IMR-90 (cell line): ENCODE data around the gene CARF. TPM values are rescaled to one million over a fixed set of nuclear protein-coding genes. Genes with fewer than 3 reads are reported as not detected.
A peak's percentile ranks its signal among the peaks of the same experiment; 100 is the strongest.
"Not testable (repeated sequence)": the region's sequence is repeated elsewhere in the genome, so short reads cannot be mapped to it uniquely, and the experiment has no call there.

Experiments
- ATAC-seq: fragments of 200-7000 bp; cut with Tn5 transposase; 2 replicates; pipeline ENCODE4 v1.9.1; 2020; ENCODE audit warnings: low read depth, mild to moderate bottlenecking, moderate library complexity
- BruUV-seq: library from RNA; stranded (reverse); fragments of 400-500 nt; replicated peaks from 2 replicates; lab custom pipeline; 2021; lab: Mats Ljungman, UMichigan
- CTCF ChIA-PET: fragments of 300-600 bp; formaldehyde crosslinking; extraction: SDS; loops from one replicate; lab custom pipeline; 2021; ENCODE audit warnings: antibody characterized with exemption; lab: Yijun Ruan, JAX
- POLR2A ChIA-PET: fragments of 300-600 bp; sonication (Branson Sonifier 250); formaldehyde crosslinking; loops from one replicate; lab custom pipeline; 2022; ENCODE audit warnings: antibody characterized with exemption; ENCODE audit not compliant: unreplicated experiment; lab: Charles Lee
- DNase-seq: peaks from one replicate; pipeline ENCODE4 v3.0.0; 2013
- H2AFZ ChIP-seq: replicated peaks from 2 replicates; pipeline ENCODE3; 2013; ENCODE audit warnings: low read length, mild to moderate bottlenecking; ENCODE audit not compliant: poor library complexity
- H2AK5ac ChIP-seq: 2 replicates; pipeline ENCODE4 v1.6.1; 2013; ENCODE audit warnings: low read depth, low read length, inconsistent platforms
- H2AK9ac ChIP-seq: replicated peaks from 2 replicates; pipeline ENCODE3; 2013; ENCODE audit warnings: mild to moderate bottlenecking, low read depth, low read length, moderate library complexity; ENCODE audit not compliant: poor library complexity
- H2BK120ac ChIP-seq: 2 replicates; pipeline ENCODE4 v1.6.1; 2013; ENCODE audit warnings: low read depth, low read length, inconsistent platforms
- H2BK15ac ChIP-seq: 3 replicates; pipeline ENCODE4 v1.6.1; 2013; ENCODE audit warnings: low read depth, low read length, inconsistent platforms
- H2BK20ac ChIP-seq: 2 replicates; pipeline ENCODE4 v1.6.1; 2013; ENCODE audit warnings: low read depth, mild to moderate bottlenecking, inconsistent platforms, low read length, moderate library complexity
- H2BK5ac ChIP-seq: 2 replicates; pipeline ENCODE4 v1.6.1; 2013; ENCODE audit warnings: mild to moderate bottlenecking, low read depth, low read length, inconsistent platforms; ENCODE audit not compliant: poor library complexity, severe bottlenecking
- H3K14ac ChIP-seq: replicated peaks from 2 replicates; pipeline ENCODE4 v1.6.1; 2013; ENCODE audit warnings: low read depth, low read length, inconsistent platforms
- H3K18ac ChIP-seq: 2 replicates; pipeline ENCODE4 v1.6.1; 2013; ENCODE audit warnings: low read depth, low read length, control low read depth
- H3K23ac ChIP-seq: 2 replicates; pipeline ENCODE4 v1.6.1; 2013; ENCODE audit warnings: low read depth, low read length, inconsistent platforms
- H3K27ac ChIP-seq: 2 replicates; pipeline ENCODE4 v1.5.1; 2013; ENCODE audit warnings: mild to moderate bottlenecking, control low read depth, low read length; ENCODE audit not compliant: insufficient read depth
- H3K27me3 ChIP-seq: 2 replicates; pipeline ENCODE4 v1.6.1; 2013; ENCODE audit warnings: low read length; ENCODE audit not compliant: control insufficient read depth, insufficient read depth
- H3K36me3 ChIP-seq: 2 replicates; pipeline ENCODE4 v1.6.1; 2013; ENCODE audit warnings: low read length, mixed read lengths; ENCODE audit not compliant: control insufficient read depth, insufficient read depth
- H3K4ac ChIP-seq: 2 replicates; pipeline ENCODE4 v1.6.1; 2013; ENCODE audit warnings: low read depth, low read length, inconsistent platforms
- H3K4me1 ChIP-seq: 2 replicates; pipeline ENCODE4 v1.6.1; 2013; ENCODE audit warnings: low read length, mixed read lengths; ENCODE audit not compliant: control insufficient read depth, insufficient read depth
- H3K4me2 ChIP-seq: 2 replicates; pipeline ENCODE4 v1.6.1; 2013; ENCODE audit warnings: low read depth, mild to moderate bottlenecking, control low read depth, low read length, moderate library complexity
- H3K4me3 ChIP-seq: 2 replicates; pipeline ENCODE4 v1.5.1; 2013; ENCODE audit warnings: low read depth, mild to moderate bottlenecking, control low read depth, low read length, moderate library complexity; ENCODE audit not compliant: insufficient read depth
- H3K56ac ChIP-seq: 2 replicates; pipeline ENCODE4 v1.6.1; 2013; ENCODE audit warnings: low read length, inconsistent platforms; ENCODE audit not compliant: insufficient read depth; ENCODE audit errors: extremely low read depth
- H3K79me1 ChIP-seq, 2 experiments: 2 replicates each; pipeline ENCODE4 v1.6.1; 2013; ENCODE audit warnings: low read length in 2 of 2, inconsistent platforms in 1 of 2, low read depth in 1 of 2
- H3K9ac ChIP-seq: 2 replicates; pipeline ENCODE4 v1.6.1; 2013; ENCODE audit warnings: low read depth, low read length, control low read depth
- H3K9me1 ChIP-seq: 2 replicates; pipeline ENCODE4 v1.6.1; 2013; ENCODE audit warnings: low read length, inconsistent platforms; ENCODE audit not compliant: insufficient read depth
- H3K9me3 ChIP-seq: 2 replicates; pipeline ENCODE4 v1.6.1; 2013; ENCODE audit warnings: low read length; ENCODE audit not compliant: control insufficient read depth, insufficient read depth
- H4K20me1 ChIP-seq: 2 replicates; pipeline ENCODE4 v1.6.1; 2013; ENCODE audit warnings: low read length, inconsistent platforms; ENCODE audit not compliant: insufficient read depth
- H4K5ac ChIP-seq: 2 replicates; pipeline ENCODE4 v1.6.1; 2013; ENCODE audit warnings: mild to moderate bottlenecking, low read depth, low read length, control low read depth
- H4K8ac ChIP-seq, 2 experiments: 2 replicates each; pipeline ENCODE4 v1.6.1; 2013; ENCODE audit warnings: low read depth in 2 of 2, low read length in 2 of 2, control low read depth in 1 of 2, inconsistent platforms in 1 of 2
- H4K91ac ChIP-seq: 2 replicates; pipeline ENCODE4 v1.6.1; 2013; ENCODE audit warnings: low read depth, low read length, inconsistent platforms; ENCODE audit not compliant: insufficient read depth
- BHLHE40 ChIP-seq: fragments of 150-350 bp; IDR thresholded peaks from 2 replicates; pipeline ENCODE4 v1.6.1; 2016; ENCODE audit warnings: mild to moderate bottlenecking, low read depth, low read length
- CEBPB ChIP-seq: IDR thresholded peaks from 2 replicates; pipeline ENCODE4 v1.6.1; 2012; ENCODE audit warnings: low read depth, low read length, improper control_type of control experiment
- CHD1 ChIP-seq: IDR thresholded peaks from 2 replicates; pipeline ENCODE4 v1.6.1; 2012; ENCODE audit warnings: low read depth, low read length, improper control_type of control experiment
- MAZ ChIP-seq: IDR thresholded peaks from 2 replicates; pipeline ENCODE4 v1.6.1; 2012; ENCODE audit warnings: low read depth, mild to moderate bottlenecking, low read length, improper control_type of control experiment, moderate library complexity, borderline replicate concordance
- RCOR1 ChIP-seq: IDR thresholded peaks from 2 replicates; pipeline ENCODE4 v1.6.1; 2012; ENCODE audit warnings: mild to moderate bottlenecking, low read length, improper control_type of control experiment; ENCODE audit not compliant: insufficient replicate concordance
- SMC3 ChIP-seq: fragments of 150-350 bp; IDR thresholded peaks from 2 replicates; pipeline ENCODE4 v1.6.1; 2016; ENCODE audit warnings: low read depth, mild to moderate bottlenecking, antibody characterized with exemption, low read length, moderate library complexity
- USF2 ChIP-seq: fragments of 150-350 bp; IDR thresholded peaks from 2 replicates; pipeline ENCODE4 v1.6.1; 2017; ENCODE audit warnings: mild to moderate bottlenecking, antibody characterized with exemption, low read length, low read depth
- WGBS, 2 experiments: methylation state at CpG; one replicate each; pipeline versions ENCODE4 v1.1.5 to v1.1.7; 2013; ENCODE audit warnings: missing lambda C conversion rate in 2 of 2; ENCODE audit not compliant: insufficient read length in 1 of 2; ENCODE audit errors: extremely low coverage in 2 of 2; 5-methylcytosine and 5-hydroxymethylcytosine counted together
- dilution Hi-C: fragments of 300-500 bp; cut with HindIII; formaldehyde crosslinking; loops from one replicate; pipeline ENCODE4 v1.14.3; 2018; ENCODE audit warnings: low sequenced_read_pairs; ENCODE audit not compliant: unreplicated experiment
- in situ Hi-C: fragments of 300-500 bp; cut with MboI; formaldehyde crosslinking; loops from 3 replicates; pipeline ENCODE4 v1.14.3; 2019; ENCODE audit warnings: low sequenced_read_pairs, inconsistent platforms, mixed read lengths
- intact Hi-C: fragments of 100-400 bp; cut with micrococcal nuclease; formaldehyde crosslinking; loops from 2 replicates; pipeline ENCODE4 v1.10.0; 2022
- polyA plus RNA-seq, 3 experiments: library from polyadenylated mRNA; depleted of rRNA; stranded (reverse); fragments of >200 nt; gene quantifications; 2 replicates each; pipeline ENCODE4 v1.2.3, GENCODE V29; 2012; ENCODE audit warnings: low replicate concordance in 1 of 3
- total RNA-seq: library from RNA; depleted of rRNA; stranded (reverse); fragments of >200 nt; gene quantifications from 2 replicates; pipeline ENCODE4 v1.2.3, GENCODE V29; 2012

CARF gene
- total and polyA plus RNA-seq, 2 of the 4 experiments (the other 2 are of a cell fraction) = 2.4 to 5.6 TPM

GRCh38 chr2:202909394-202910192, 2.5 kb upstream of the CARF start:
- Histone ChIP-seq H3K4me1 (peaks cover 2% of the 10 kb centered on the region; the same call in 1 of the 2 replicates), H3K18ac (no peak overlapping the region), H3K27me3 (no peaks in the 10 kb centered on the region), H3K56ac (no peak overlapping the region), H3K4me3 (no peak overlapping the region), H4K8ac (no peak overlapping the region), H3K79me1 (peaks cover 9 to 21% of the 10 kb centered on the region in 2 experiments), H3K36me3 (0 out of 2 replicates have a peak, but pooled peaks cover 2% of the 10 kb centered on the region), H2BK15ac (no peak overlapping the region), H4K91ac (no peak overlapping the region), H2AK9ac (no peak overlapping the region), H3K9me1 (no peaks in the 10 kb centered on the region), H3K9ac (no peak overlapping the region), H3K4me2 (no peak overlapping the region), H2BK120ac (no peak overlapping the region), H2AK5ac (no peak overlapping the region), H2BK20ac (no peak overlapping the region), H4K20me1 (no peaks in the 10 kb centered on the region), H3K4ac (no peak overlapping the region), H2AFZ (no peak overlapping the region), H3K23ac (no peak overlapping the region), H3K27ac (no peak overlapping the region), H3K14ac (no peak overlapping the region), H3K9me3 (no peaks in the 10 kb centered on the region), H2BK5ac (no peak overlapping the region), H4K5ac (no peak overlapping the region)
- ChIA-PET CTCF (interaction anchor here (0.7 kb wide), 1 partner anchor 335 kb away, joined by 3 read pairs; no protein-coding TSS in a partner anchor), POLR2A (no interaction called here)
- ATAC-seq (no peak), DNase-seq (no peak)
- BruUV-seq = no TSS peak
- TF ChIP-seq RCOR1 (no peak), MAZ (no peak), CHD1 (no peak), BHLHE40 (no peak), SMC3 (no peak), CEBPB (peak; percentile 51), USF2 (no peak)
- WGBS, 2 experiments = 100% methylated on average over 1 of the region's 6 CpGs; no CpG with 5 or more reads in 1 of the 2 experiments
- dilution Hi-C loops (no loop called here), in situ Hi-C loops (no loop called here), intact Hi-C loops (no loop called here)

DNA sequence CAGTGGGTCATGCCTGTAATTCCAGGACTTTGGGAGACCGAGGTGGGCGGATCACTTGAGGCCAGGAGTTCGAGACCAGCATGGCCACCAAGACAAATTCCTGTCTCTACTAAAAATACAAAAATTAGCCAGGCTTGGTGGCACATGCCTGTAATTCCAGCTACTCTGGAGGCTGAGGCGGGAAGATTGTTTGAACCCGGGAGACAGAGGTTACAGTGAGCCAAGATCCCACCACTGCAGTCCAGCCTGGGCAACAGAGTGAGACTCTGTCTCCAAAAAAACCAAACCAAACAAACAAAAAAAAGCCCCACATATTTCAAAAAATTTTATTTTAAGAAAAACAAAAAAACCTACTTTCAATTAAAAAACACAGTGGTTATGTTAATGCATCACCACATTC, 1.8 kb upstream of the CARF start:
- not testable (repeated sequence) for H3K18ac ChIP-seq, H2AFZ ChIP-seq

More for the DNA sequence above, 1.8 kb upstream of the CARF start:
- H3K4me1 ChIP-seq, H2BK15ac ChIP-seq, H3K27ac ChIP-seq, H3K27me3 ChIP-seq, dilution Hi-C loops, intact Hi-C loops, CTCF ChIA-PET, H2BK5ac ChIP-seq, H4K20me1 ChIP-seq, H3K56ac ChIP-seq, H2AK9ac ChIP-seq, DNase-seq, BruUV-seq, H2AK5ac ChIP-seq, H3K4me3 ChIP-seq, H2BK120ac ChIP-seq, H3K4ac ChIP-seq, H2BK20ac ChIP-seq, in situ Hi-C loops, H3K9ac ChIP-seq, H4K91ac ChIP-seq, H3K9me3 ChIP-seq, H3K14ac ChIP-seq, ATAC-seq, H3K9me1 ChIP-seq, H3K36me3 ChIP-seq, POLR2A ChIA-PET, H4K5ac ChIP-seq, H4K8ac ChIP-seq: not testable (repeated sequence)
- WGBS, 2 experiments = no CpG with 5 or more reads among the region's 5 CpGs
- Histone ChIP-seq H3K23ac (peak overlapping the region; percentile 41; the same call in 1 of the 2 replicates), H3K79me1 (peaks cover 8 to 21% of the 10 kb centered on the region in 2 experiments), H3K4me2 (0 out of 2 replicates have a peak overlapping the region, but pooled peaks have one; percentile 24)
